SK-N-SH treated with all-trans-retinoic acid at 6 μM for 48 hours (cell line): ENCODE data around the gene FARS2.

Experiments
- ATAC-seq: fragments of 200-7000 bp; cut with Tn5 transposase; 3 replicates; pipeline ENCODE4 v1.9.1; 2020; ENCODE audit warnings: mild to moderate bottlenecking, moderate library complexity
- ARNTL ChIP-seq: fragments of 450-650 bp; formaldehyde crosslinking; IDR thresholded peaks from 2 replicates; pipeline ENCODE4 v1.5.0; 2020; ENCODE audit warnings: low read depth, mild to moderate bottlenecking, moderate library complexity, borderline replicate concordance
- BACH2 ChIP-seq: fragments of 250-450 bp; sonication (Bioruptor Pico); IDR thresholded peaks from 2 replicates; pipeline ENCODE4 v1.9.0; 2021; ENCODE audit warnings: mild to moderate bottlenecking, borderline replicate concordance
- CSDC2 ChIP-seq: fragments of 250-450 bp; sonication (Bioruptor Pico); IDR thresholded peaks from 2 replicates; pipeline ENCODE4 v1.5.0; 2020; ENCODE audit warnings: mild to moderate bottlenecking, moderate library complexity
- ESRRG ChIP-seq: fragments of 250-450 bp; sonication (Bioruptor Pico); IDR thresholded peaks from 2 replicates; pipeline ENCODE4 v1.6.1; 2021; ENCODE audit warnings: mild to moderate bottlenecking
- GLIS3 ChIP-seq: fragments of 250-450 bp; sonication (Bioruptor Pico); IDR thresholded peaks from 2 replicates; pipeline ENCODE4 v1.5.0; 2020; ENCODE audit warnings: mild to moderate bottlenecking, moderate library complexity
- ISL1 ChIP-seq: fragments of 250-450 bp; sonication (Bioruptor Pico); IDR thresholded peaks from 2 replicates; pipeline ENCODE4 v2.1.2; 2022; ENCODE audit warnings: mild to moderate bottlenecking, moderate library complexity
- OSR1 ChIP-seq: fragments of 250-450 bp; sonication (Bioruptor Pico); IDR thresholded peaks from 2 replicates; pipeline ENCODE4 v1.8.0; 2022; ENCODE audit warnings: moderate library complexity, mild to moderate bottlenecking, inconsistent platforms
- PPARA ChIP-seq: fragments of 250-450 bp; sonication (Bioruptor Pico); IDR thresholded peaks from 2 replicates; pipeline ENCODE4 v1.5.0; 2020; ENCODE audit warnings: mild to moderate bottlenecking, borderline replicate concordance
- RARB ChIP-seq: fragments of 250-450 bp; sonication (Bioruptor Pico); IDR thresholded peaks from 2 replicates; pipeline ENCODE4 v1.8.0; 2021; ENCODE audit warnings: mild to moderate bottlenecking, moderate library complexity
- TCF4 ChIP-seq: fragments of 250-450 bp; sonication (Bioruptor Pico); IDR thresholded peaks from 2 replicates; pipeline ENCODE4 v1.8.0; 2021; ENCODE audit warnings: mild to moderate bottlenecking, moderate library complexity, borderline replicate concordance
- TOX ChIP-seq: fragments of 250-450 bp; sonication (Bioruptor Pico); IDR thresholded peaks from 2 replicates; pipeline ENCODE4 v1.8.0; 2021; ENCODE audit warnings: mild to moderate bottlenecking, moderate library complexity, borderline replicate concordance
- TSHZ2 ChIP-seq: fragments of 250-450 bp; sonication (Bioruptor Pico); IDR thresholded peaks from 2 replicates; pipeline ENCODE4 v1.5.0; 2020; ENCODE audit warnings: mild to moderate bottlenecking, moderate library complexity
- ZC3H10 ChIP-seq: fragments of 250-450 bp; sonication (Bioruptor Pico); IDR thresholded peaks from 2 replicates; pipeline ENCODE4 v1.5.1; 2021; ENCODE audit warnings: mild to moderate bottlenecking, moderate library complexity
- ZFP3 ChIP-seq: fragments of 250-450 bp; sonication (Bioruptor Pico); IDR thresholded peaks from 2 replicates; pipeline ENCODE4 v1.5.0; 2020; ENCODE audit warnings: mild to moderate bottlenecking, moderate library complexity
- ZNF565 ChIP-seq: fragments of 450-650 bp; formaldehyde crosslinking; conservative IDR thresholded peaks from 2 replicates; pipeline ENCODE4 v1.5.0; 2020; ENCODE audit warnings: low read depth, mild to moderate bottlenecking, moderate library complexity
- ZNF70 ChIP-seq: fragments of 450-650 bp; formaldehyde crosslinking; IDR thresholded peaks from 2 replicates; pipeline ENCODE4 v1.5.0; 2020; ENCODE audit warnings: mild to moderate bottlenecking, moderate library complexity
- ZNF8 ChIP-seq: fragments of 450-650 bp; formaldehyde crosslinking; IDR thresholded peaks from 2 replicates; pipeline ENCODE4 v1.5.0; 2020; ENCODE audit warnings: mild to moderate bottlenecking, moderate library complexity
- TF ChIP-seq, protein P1 (sequence below): fragments of 250-450 bp; sonication (Bioruptor Pico); IDR thresholded peaks from 2 replicates; pipeline ENCODE4 v1.8.0; 2020; ENCODE audit warnings: mild to moderate bottlenecking, moderate library complexity, borderline replicate concordance
- TF ChIP-seq, protein P2 (sequence below): fragments of 250-450 bp; sonication (Bioruptor Pico); IDR thresholded peaks from 2 replicates; pipeline ENCODE4 v1.8.0; 2021; ENCODE audit warnings: low read depth, mild to moderate bottlenecking, moderate library complexity, borderline replicate concordance
- TF ChIP-seq, protein P3 (sequence below): fragments of 250-450 bp; sonication (Bioruptor Pico); IDR thresholded peaks from 2 replicates; pipeline ENCODE4 v1.5.1; 2021; ENCODE audit warnings: mild to moderate bottlenecking, moderate library complexity

Gene FARS2

DNA sequence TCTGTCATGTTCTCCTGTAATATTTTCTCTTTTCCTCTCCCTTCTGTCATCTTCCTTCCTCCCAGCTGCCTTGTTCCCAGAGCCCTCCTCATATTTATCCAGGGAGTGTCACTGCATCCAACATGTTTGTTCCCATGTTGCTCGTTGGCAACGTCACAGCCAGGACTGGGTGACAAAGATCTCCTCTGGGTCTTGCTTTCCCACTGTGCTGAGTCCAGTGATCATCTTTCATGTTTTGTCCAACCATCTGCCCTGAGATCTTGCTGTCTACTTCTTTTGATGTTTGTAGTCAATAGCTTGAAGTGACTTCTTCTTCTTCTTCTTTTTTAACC is 26.6 kb downstream of the FARS2 start:
- peak; percentile 34 for ATAC-seq
- no peak for TF ChIP-seq TOX (CRISPR knock-in tag)
- no peak for TF ChIP-seq TCF4 (CRISPR knock-in tag)
- no peak for TF ChIP-seq GLIS3 (CRISPR knock-in tag)
- TF ChIP-seq RARB (CRISPR knock-in tag), result no peak
- TF ChIP-seq ZNF70 (CRISPR knock-in tag), result no peak
- TF ChIP-seq ZC3H10, result no peak
- no peak for TF ChIP-seq CSDC2 (CRISPR knock-in tag)
- TF ChIP-seq, protein P1, sequence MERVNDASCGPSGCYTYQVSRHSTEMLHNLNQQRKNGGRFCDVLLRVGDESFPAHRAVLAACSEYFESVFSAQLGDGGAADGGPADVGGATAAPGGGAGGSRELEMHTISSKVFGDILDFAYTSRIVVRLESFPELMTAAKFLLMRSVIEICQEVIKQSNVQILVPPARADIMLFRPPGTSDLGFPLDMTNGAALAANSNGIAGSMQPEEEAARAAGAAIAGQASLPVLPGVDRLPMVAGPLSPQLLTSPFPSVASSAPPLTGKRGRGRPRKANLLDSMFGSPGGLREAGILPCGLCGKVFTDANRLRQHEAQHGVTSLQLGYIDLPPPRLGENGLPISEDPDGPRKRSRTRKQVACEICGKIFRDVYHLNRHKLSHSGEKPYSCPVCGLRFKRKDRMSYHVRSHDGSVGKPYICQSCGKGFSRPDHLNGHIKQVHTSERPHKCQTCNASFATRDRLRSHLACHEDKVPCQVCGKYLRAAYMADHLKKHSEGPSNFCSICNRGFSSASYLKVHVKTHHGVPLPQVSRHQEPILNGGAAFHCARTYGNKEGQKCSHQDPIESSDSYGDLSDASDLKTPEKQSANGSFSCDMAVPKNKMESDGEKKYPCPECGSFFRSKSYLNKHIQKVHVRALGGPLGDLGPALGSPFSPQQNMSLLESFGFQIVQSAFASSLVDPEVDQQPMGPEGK (CRISPR knock-in tag), result no peak
- no peak for TF ChIP-seq ISL1
- no peak for TF ChIP-seq TSHZ2 (CRISPR knock-in tag)
- TF ChIP-seq ZNF8 (CRISPR knock-in tag), result no peak
- no peak for TF ChIP-seq ZFP3 (CRISPR knock-in tag)
- TF ChIP-seq PPARA (CRISPR knock-in tag), result no peak
- no peak for TF ChIP-seq OSR1 (CRISPR knock-in tag)
- TF ChIP-seq ARNTL (CRISPR knock-in tag), result no peak
- TF ChIP-seq, protein P2, sequence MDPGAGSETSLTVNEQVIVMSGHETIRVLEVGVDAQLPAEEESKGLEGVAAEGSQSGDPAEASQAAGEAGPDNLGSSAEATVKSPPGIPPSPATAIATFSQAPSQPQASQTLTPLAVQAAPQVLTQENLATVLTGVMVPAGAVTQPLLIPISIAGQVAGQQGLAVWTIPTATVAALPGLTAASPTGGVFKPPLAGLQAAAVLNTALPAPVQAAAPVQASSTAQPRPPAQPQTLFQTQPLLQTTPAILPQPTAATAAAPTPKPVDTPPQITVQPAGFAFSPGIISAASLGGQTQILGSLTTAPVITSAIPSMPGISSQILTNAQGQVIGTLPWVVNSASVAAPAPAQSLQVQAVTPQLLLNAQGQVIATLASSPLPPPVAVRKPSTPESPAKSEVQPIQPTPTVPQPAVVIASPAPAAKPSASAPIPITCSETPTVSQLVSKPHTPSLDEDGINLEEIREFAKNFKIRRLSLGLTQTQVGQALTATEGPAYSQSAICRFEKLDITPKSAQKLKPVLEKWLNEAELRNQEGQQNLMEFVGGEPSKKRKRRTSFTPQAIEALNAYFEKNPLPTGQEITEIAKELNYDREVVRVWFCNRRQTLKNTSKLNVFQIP (CRISPR knock-in tag), result no peak

DNA sequence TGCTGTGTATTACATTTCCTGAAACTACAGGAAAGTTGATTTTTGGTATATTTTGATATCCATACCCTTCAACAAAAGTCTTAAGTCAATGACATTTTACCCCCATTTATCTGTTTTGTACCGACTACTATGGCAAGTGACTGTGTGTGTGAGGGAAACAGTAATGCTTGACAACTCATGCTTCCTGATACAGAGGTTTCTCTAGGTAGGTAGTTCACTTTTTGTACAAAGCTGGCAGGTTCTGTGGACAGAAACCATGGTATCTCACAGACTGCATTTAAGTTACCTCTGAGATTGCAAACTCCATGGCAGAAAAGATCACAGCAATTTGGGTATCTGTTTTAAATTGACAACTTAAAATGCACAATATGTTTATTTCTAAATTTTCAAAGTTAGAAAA is 28.8 kb downstream of the FARS2 start:
- TF ChIP-seq, protein P2 (CRISPR knock-in tag), result no peak
- TF ChIP-seq OSR1 (CRISPR knock-in tag) (no peak), RARB (CRISPR knock-in tag) (no peak), ZC3H10 (no peak), ZNF565 (CRISPR knock-in tag) (no peak), ZFP3 (CRISPR knock-in tag) (no peak), BACH2 (CRISPR knock-in tag) (no peak), ZNF70 (CRISPR knock-in tag) (no peak), PPARA (CRISPR knock-in tag) (no peak), TSHZ2 (CRISPR knock-in tag) (no peak), CSDC2 (CRISPR knock-in tag) (no peak), ARNTL (CRISPR knock-in tag) (no peak)
- no peak for ATAC-seq

- ATAC-seq, result no peak
- TF ChIP-seq ESRRG (CRISPR knock-in tag) (no peak), TCF4 (CRISPR knock-in tag) (no peak), ZNF8 (CRISPR knock-in tag) (no peak), ARNTL (CRISPR knock-in tag) (no peak), ZFP3 (CRISPR knock-in tag) (no peak), CSDC2 (CRISPR knock-in tag) (no peak), OSR1 (CRISPR knock-in tag) (no peak), GLIS3 (CRISPR knock-in tag) (no peak)
- TF ChIP-seq, protein P1 (CRISPR knock-in tag), result no peak
- TF ChIP-seq, protein P3, sequence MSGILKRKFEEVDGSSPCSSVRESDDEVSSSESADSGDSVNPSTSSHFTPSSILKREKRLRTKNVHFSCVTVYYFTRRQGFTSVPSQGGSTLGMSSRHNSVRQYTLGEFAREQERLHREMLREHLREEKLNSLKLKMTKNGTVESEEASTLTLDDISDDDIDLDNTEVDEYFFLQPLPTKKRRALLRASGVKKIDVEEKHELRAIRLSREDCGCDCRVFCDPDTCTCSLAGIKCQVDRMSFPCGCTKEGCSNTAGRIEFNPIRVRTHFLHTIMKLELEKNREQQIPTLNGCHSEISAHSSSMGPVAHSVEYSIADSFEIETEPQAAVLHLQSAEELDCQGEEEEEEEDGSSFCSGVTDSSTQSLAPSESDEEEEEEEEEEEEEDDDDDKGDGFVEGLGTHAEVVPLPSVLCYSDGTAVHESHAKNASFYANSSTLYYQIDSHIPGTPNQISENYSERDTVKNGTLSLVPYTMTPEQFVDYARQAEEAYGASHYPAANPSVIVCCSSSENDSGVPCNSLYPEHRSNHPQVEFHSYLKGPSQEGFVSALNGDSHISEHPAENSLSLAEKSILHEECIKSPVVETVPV (CRISPR knock-in tag), result no peak
- TF ChIP-seq, protein P2 (CRISPR knock-in tag), result no peak
Observed at GRCh38 chr6:5290500-5290899, 29.2 kb downstream of the FARS2 start.
